ENCODE measurements around the gene RASA4.
"Not testable (repeated sequence)": the region's sequence is repeated elsewhere in the genome, so short reads cannot be mapped to it uniquely, and the experiment has no call there.

DNA sequence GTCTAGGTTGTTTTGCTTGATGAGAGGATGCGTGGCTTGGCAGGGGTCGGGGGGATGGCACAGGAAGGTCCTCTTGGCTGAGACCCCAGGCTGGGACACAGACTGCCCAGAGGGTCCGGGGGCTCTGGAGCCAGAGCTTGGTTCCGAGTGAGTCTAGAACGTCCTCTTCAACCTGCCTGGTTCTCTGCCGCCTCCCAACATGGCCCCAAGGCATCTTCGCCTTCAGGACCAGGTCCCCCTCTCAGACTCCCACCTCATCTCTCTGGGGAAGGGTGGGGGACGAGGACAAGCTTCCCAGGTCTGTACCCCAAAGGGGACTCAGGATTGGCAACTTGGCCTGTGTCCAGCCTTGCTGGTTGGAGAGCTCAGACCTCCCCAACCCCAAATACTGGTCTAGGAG lies 74.5 kb downstream of the RASA4 start:
- TF ChIP-seq FOXM1 (IDR thresholded peaks at IDR 0.05; ENCODE audit: borderline replicate concordance); NFRKB (IDR thresholded peaks at IDR 0.05); FOXA1 (IDR thresholded peaks at IDR 0.05); BHLHE40 (IDR thresholded peaks at IDR 0.05; ENCODE audit: borderline replicate concordance); HDGF (IDR thresholded peaks at IDR 0.05; ENCODE audit: borderline replicate concordance); SUZ12 (IDR thresholded peaks at IDR 0.05); TARDBP (IDR thresholded peaks at IDR 0.05); SP1 (IDR thresholded peaks at IDR 0.05); ARNT (IDR thresholded peaks at IDR 0.05); FOXK2 (IDR thresholded peaks at IDR 0.05); CTBP1 (IDR thresholded peaks at IDR 0.05; ENCODE audit: borderline replicate concordance); ELF4 (IDR thresholded peaks at IDR 0.05); LEF1 (IDR thresholded peaks at IDR 0.05; ENCODE audit: borderline replicate concordance): not testable (repeated sequence)

Data from HEK293T (cell line).